ENCODE data around the gene SPHK2. TPM values are rescaled to one million over a fixed set of nuclear protein-coding genes. Genes with fewer than 3 reads are reported as not detected.
A peak's percentile ranks its signal among the peaks of the same experiment; 100 is the strongest.

Gene SPHK2
- total and polyA plus RNA-seq, 9 donors: 2.9 to 37.2 (median 25.4) TPM

- Histone ChIP-seq H3K9me3 (no peaks in the 10 kb centered on the region), H3K36me3 (no peaks in the 10 kb centered on the region), H3K27me3 (no peaks in the 10 kb centered on the region), H3K4me3 (no peak overlapping the region), H3K27ac (no peak overlapping the region), H3K4me1 (ENCODE audit: insufficient read depth) (peaks cover 4% of the 10 kb centered on the region)
- intact Hi-C loops (cut with DNase I): loop anchor here in 2 of 4 donors (10.0 kb wide), 2 partner anchors 129 to 289 kb away; partner anchors contain the start of gene EMP3 (in 1 of the 2)
- no peak for TF ChIP-seq EP300 (IDR thresholded peaks at IDR 0.05)
- no peak for TF ChIP-seq POLR2A (IDR thresholded peaks at IDR 0.05)
- no peak for TF ChIP-seq CTCF (IDR thresholded peaks at IDR 0.05)
- 42 to 50% (median 45%) methylated on average over 13 of the region's 13 CpGs for WGBS, 3 donors
- no peak for DNase-seq
Observed at GRCh38 chr19:48613852-48614435, 5.4 kb upstream of the SPHK2 start.

- no peaks in the 10 kb centered on the region for H3K9me3 ChIP-seq
- WGBS, 3 donors: 38 to 47% (median 38%) methylated on average over 29 to 31 of the region's 31 CpGs
- no peak within 1 kb of the TSS for H3K27ac ChIP-seq
- H3K4me1 ChIP-seq (ENCODE audit: insufficient read depth): peaks cover 4% of the 10 kb centered on the region
- intact Hi-C loops (cut with DNase I): loop anchor here in 2 of 4 donors (10.0 kb wide), 2 partner anchors 130 to 290 kb away; partner anchors contain the start of gene EMP3 (in 1 of the 2)
- no peak within 1 kb of the TSS for H3K4me3 ChIP-seq
- H3K27me3 ChIP-seq: no peaks in the 10 kb centered on the region
- peak in 3 of 5 donors; percentile 42 to 53 (median 53) for DNase-seq
- no peak for TF ChIP-seq POLR2A (IDR thresholded peaks at IDR 0.05)
- TF ChIP-seq EP300 (IDR thresholded peaks at IDR 0.05): no peak
- no peak for TF ChIP-seq CTCF (IDR thresholded peaks at IDR 0.05)
- no peaks in the 10 kb centered on the region for H3K36me3 ChIP-seq
Observed at GRCh38 chr19:48614436-48615230, 4.7 kb upstream of the SPHK2 start, which contains the start of gene FAM83E. Gene FAM83E (minus strand): TSS chr19:48615076. CDS start chr19:48613372, 1,704 bp downstream.

GRCh38 chr19:48615231-48616040 is 3.9 kb upstream of the SPHK2 start:
- H3K4me1 ChIP-seq (ENCODE audit: insufficient read depth): peaks cover 4% of the 10 kb centered on the region
- DNase-seq: peak in 1 of 5 donors; percentile 40
- WGBS, 3 donors: 55 to 66% (median 62%) methylated on average over 19 of the region's 19 CpGs
- TF ChIP-seq POLR2A (IDR thresholded peaks at IDR 0.05) (no peak), EP300 (IDR thresholded peaks at IDR 0.05) (no peak), CTCF (IDR thresholded peaks at IDR 0.05) (no peak)
- no peak overlapping the region for H3K4me3 ChIP-seq
- H3K27ac ChIP-seq: no peak overlapping the region
- H3K27me3 ChIP-seq: no peaks in the 10 kb centered on the region
- H3K9me3 ChIP-seq: no peaks in the 10 kb centered on the region
- intact Hi-C loops (cut with DNase I): loop anchor here in 2 of 4 donors (10.0 kb wide), 2 partner anchors 131 to 291 kb away; partner anchors contain the start of gene EMP3 (in 1 of the 2)
- no peaks in the 10 kb centered on the region for H3K36me3 ChIP-seq

- TF ChIP-seq EP300 (IDR thresholded peaks at IDR 0.05) (no peak), POLR2A (IDR thresholded peaks at IDR 0.05) (no peak), CTCF (IDR thresholded peaks at IDR 0.05) (no peak)
- H3K4me3 ChIP-seq: no peak overlapping the region
- DNase-seq: peak in 1 of 5 donors; percentile 47
- H3K4me1 ChIP-seq (ENCODE audit: insufficient read depth): peaks cover 4% of the 10 kb centered on the region
- no peaks in the 10 kb centered on the region for H3K9me3 ChIP-seq
- H3K36me3 ChIP-seq: no peaks in the 10 kb centered on the region
- no peak overlapping the region for H3K27ac ChIP-seq
- 69 to 77% (median 73%) methylated on average over 8 to 16 of the region's 16 CpGs for WGBS, 3 donors
- intact Hi-C loops (cut with DNase I): loop anchor here in 2 of 4 donors (10.0 kb wide), 2 partner anchors 131 to 291 kb away; partner anchors contain the start of gene EMP3 (in 1 of the 2)
- H3K27me3 ChIP-seq: no peaks in the 10 kb centered on the region
Observed at GRCh38 chr19:48616041-48616436, 3.3 kb upstream of the SPHK2 start.

Data from ovary (tissue), 9 donors.